HEK293 (cell line): ENCODE data around the gene ITPR2.

Experiments used
- CTCF ChIP-seq: fragments of 450-650 bp; formaldehyde crosslinking; IDR thresholded peaks from 2 replicates; pipeline ENCODE4 v1.5.1; 2016; ENCODE audit warnings: missing biosample characterization, missing genetic modification characterization
- PATZ1 ChIP-seq: fragments of 450-650 bp; formaldehyde crosslinking; IDR thresholded peaks from 2 replicates; pipeline ENCODE4 v1.5.1; 2016; ENCODE audit warnings: missing biosample characterization, missing genetic modification characterization
- PRDM10 ChIP-seq: fragments of 450-650 bp; formaldehyde crosslinking; IDR thresholded peaks from 2 replicates; pipeline ENCODE4 v1.5.1; 2016; ENCODE audit warnings: missing biosample characterization, missing genetic modification characterization
- SP2 ChIP-seq: fragments of 450-650 bp; formaldehyde crosslinking; IDR thresholded peaks from 2 replicates; pipeline ENCODE4 v1.5.1; 2016; ENCODE audit warnings: missing biosample characterization, missing genetic modification characterization
- ZBTB26 ChIP-seq: fragments of 450-650 bp; formaldehyde crosslinking; optimal IDR thresholded peaks from 2 replicates; pipeline ENCODE3; 2016; ENCODE audit warnings: missing biosample characterization, mild to moderate bottlenecking, missing genetic modification characterization
- ZFP3 ChIP-seq: fragments of 450-650 bp; formaldehyde crosslinking; IDR thresholded peaks from 2 replicates; pipeline ENCODE4 v1.5.1; 2016; ENCODE audit warnings: low read depth, missing biosample characterization, missing genetic modification characterization
- ZNF140 ChIP-seq: fragments of 450-650 bp; formaldehyde crosslinking; IDR thresholded peaks from 2 replicates; pipeline ENCODE4 v1.5.1; 2016; ENCODE audit warnings: missing biosample characterization, missing genetic modification characterization
- ZNF184 ChIP-seq: fragments of 450-650 bp; IDR thresholded peaks from 2 replicates; pipeline ENCODE4 v1.5.1; 2018; ENCODE audit warnings: missing biosample characterization, mild to moderate bottlenecking, missing genetic modification characterization
- ZNF792 ChIP-seq: fragments of 450-650 bp; formaldehyde crosslinking; IDR thresholded peaks from 2 replicates; pipeline ENCODE4 v1.5.1; 2016; ENCODE audit warnings: missing biosample characterization, missing genetic modification characterization

GRCh38 chr12:26595806-26596205 lies 237.2 kb downstream of the ITPR2 start:
- TF ChIP-seq CTCF (tag by site-specific recombination) (no peak), ZNF140 (tag by site-specific recombination) (no peak), SP2 (no peak), ZNF792 (tag by site-specific recombination) (no peak), ZNF184 (tag by site-specific recombination) (no peak), PRDM10 (tag by site-specific recombination) (no peak), PATZ1 (tag by site-specific recombination) (no peak), ZFP3 (no peak), ZBTB26 (no peak)
